ENCODE results near the gene ANKRD11. TPM values are rescaled to one million over a fixed set of nuclear protein-coding genes. Genes with fewer than 3 reads are reported as not detected.

ANKRD11 gene
- total RNA-seq, 2 experiments from 2014 or later, result 199 to 208 TPM

GRCh38 chr16:89373355-89374110, 116.8 kb downstream of the ANKRD11 start:
- no peak overlapping the region for H3K4me3 Mint-ChIP-seq
- no peak overlapping the region for H3K27ac Mint-ChIP-seq
- no peak for DNase-seq
- H3K9me3 Mint-ChIP-seq, result peaks cover 2% of the 10 kb centered on the region
- POLR2A ChIA-PET, result no interaction called here
- peaks cover 51% of the 10 kb centered on the region for H3K4me1 Mint-ChIP-seq
- CTCF ChIA-PET, result interaction anchor here (1.1 kb wide), 1 partner anchor 14 kb away, joined by 3 read pairs; no protein-coding TSS in a partner anchor
- H3K27me3 Mint-ChIP-seq, result no peaks in the 10 kb centered on the region
- H3K36me3 Mint-ChIP-seq (ENCODE audit: low read depth), result peaks cover 41% of the 10 kb centered on the region

- H3K4me3 Mint-ChIP-seq, result no peak overlapping the region
- no peak overlapping the region for H3K27ac Mint-ChIP-seq
- no peak for DNase-seq
- H3K9me3 Mint-ChIP-seq, result peaks cover 2% of the 10 kb centered on the region
- H3K27me3 Mint-ChIP-seq, result no peaks in the 10 kb centered on the region
- peaks cover 51% of the 10 kb centered on the region for H3K4me1 Mint-ChIP-seq
- ChIA-PET POLR2A (interaction anchor here (1.2 to 1.5 kb wide), 2 partner anchors 14 to 74 kb away, joined by 3 read pairs; no protein-coding TSS in a partner anchor), CTCF (interaction anchor here (0.6 kb wide), 1 partner anchor 1404 kb away, joined by 3 read pairs; no protein-coding TSS in a partner anchor)
- H3K36me3 Mint-ChIP-seq (ENCODE audit: low read depth), result peaks cover 45% of the 10 kb centered on the region
Measured at GRCh38 chr16:89371968-89372634, 118.3 kb downstream of the ANKRD11 start.

GRCh38 chr16:89371386-89371785, 119.0 kb downstream of the ANKRD11 start:
- H3K27me3 Mint-ChIP-seq, result no peaks in the 10 kb centered on the region
- ChIA-PET CTCF (interaction anchor here (0.6 kb wide), 1 partner anchor 1403 kb away, joined by 3 read pairs; no protein-coding TSS in a partner anchor), POLR2A (interaction anchor here (1.5 kb wide), 1 partner anchor 13 kb away, joined by 3 read pairs; no protein-coding TSS in a partner anchor)
- H3K4me3 Mint-ChIP-seq, result no peak overlapping the region
- peaks cover 52% of the 10 kb centered on the region for H3K4me1 Mint-ChIP-seq
- H3K27ac Mint-ChIP-seq, result no peak overlapping the region
- H3K36me3 Mint-ChIP-seq (ENCODE audit: low read depth), result peaks cover 43% of the 10 kb centered on the region
- H3K9me3 Mint-ChIP-seq, result peaks cover 2% of the 10 kb centered on the region
- no peak for DNase-seq

GRCh38 chr16:89370601-89371000, 119.8 kb downstream of the ANKRD11 start:
- no peaks in the 10 kb centered on the region for H3K9me3 Mint-ChIP-seq
- CTCF ChIA-PET, result interaction anchor here (1.2 kb wide), 1 partner anchor 41 kb away, joined by 3 read pairs; no protein-coding TSS in a partner anchor
- no peaks in the 10 kb centered on the region for H3K27me3 Mint-ChIP-seq
- peaks cover 44% of the 10 kb centered on the region for H3K36me3 Mint-ChIP-seq (ENCODE audit: low read depth)
- POLR2A ChIA-PET, result interaction anchor here (1.1 to 1.5 kb wide), 2 partner anchors 9 to 12 kb away, joined by 3 read pairs; no protein-coding TSS in a partner anchor
- peaks cover 54% of the 10 kb centered on the region for H3K4me1 Mint-ChIP-seq
- no peak overlapping the region for H3K27ac Mint-ChIP-seq
- H3K4me3 Mint-ChIP-seq, result no peak overlapping the region
- DNase-seq, result no peak

GRCh38 chr16:89370081-89370511, 120.3 kb downstream of the ANKRD11 start:
- ChIA-PET POLR2A (interaction anchor here (1.1 to 1.4 kb wide), 2 partner anchors 9 to 10 kb away, joined by 3 read pairs; no protein-coding TSS in a partner anchor), CTCF (interaction anchor here (1.2 kb wide), 1 partner anchor 41 kb away, joined by 3 read pairs; no protein-coding TSS in a partner anchor)
- Mint-ChIP-seq H3K27ac (no peak overlapping the region), H3K4me1 (peaks cover 59% of the 10 kb centered on the region), H3K4me3 (no peak overlapping the region), H3K9me3 (no peaks in the 10 kb centered on the region), H3K36me3 (ENCODE audit: low read depth) (peaks cover 44% of the 10 kb centered on the region), H3K27me3 (no peaks in the 10 kb centered on the region)
- no peak for DNase-seq

GRCh38 chr16:89369266-89369895, 121.0 kb downstream of the ANKRD11 start:
- DNase-seq, result no peak
- POLR2A ChIA-PET, result interaction anchor here (1.1 to 1.4 kb wide), 2 partner anchors 8 to 10 kb away, joined by 3 read pairs; no protein-coding TSS in a partner anchor
- no peaks in the 10 kb centered on the region for H3K27me3 Mint-ChIP-seq
- peaks cover 66% of the 10 kb centered on the region for H3K4me1 Mint-ChIP-seq
- CTCF ChIA-PET, result interaction anchor here (0.5 to 1.2 kb wide), 2 partner anchors 16 to 42 kb away, joined by 3 read pairs; no protein-coding TSS in a partner anchor
- no peak overlapping the region for H3K4me3 Mint-ChIP-seq
- H3K27ac Mint-ChIP-seq, result no peak overlapping the region
- peaks cover 44% of the 10 kb centered on the region for H3K36me3 Mint-ChIP-seq (ENCODE audit: low read depth)
- H3K9me3 Mint-ChIP-seq, result no peaks in the 10 kb centered on the region

- peaks cover 72% of the 10 kb centered on the region for H3K4me1 Mint-ChIP-seq
- H3K9me3 Mint-ChIP-seq, result no peaks in the 10 kb centered on the region
- H3K4me3 Mint-ChIP-seq, result no peak overlapping the region
- peaks cover 44% of the 10 kb centered on the region for H3K36me3 Mint-ChIP-seq (ENCODE audit: low read depth)
- DNase-seq, result no peak
- ChIA-PET POLR2A (interaction anchor here (1.4 kb wide), 1 partner anchor 8 kb away, joined by 3 read pairs; no protein-coding TSS in a partner anchor), CTCF (interaction anchor here (0.6 to 0.7 kb wide), 2 partner anchors 11 to 70 kb away, joined by 4 read pairs; no protein-coding TSS in a partner anchor)
- H3K27ac Mint-ChIP-seq, result no peak overlapping the region
- no peaks in the 10 kb centered on the region for H3K27me3 Mint-ChIP-seq
Measured at GRCh38 chr16:89368604-89369249, 121.6 kb downstream of the ANKRD11 start.

- DNase-seq, result no peak
- H3K27ac Mint-ChIP-seq, result no peak overlapping the region
- peaks cover 78% of the 10 kb centered on the region for H3K4me1 Mint-ChIP-seq
- no peak overlapping the region for H3K4me3 Mint-ChIP-seq
- ChIA-PET POLR2A (no interaction called here), CTCF (no interaction called here)
- no peaks in the 10 kb centered on the region for H3K9me3 Mint-ChIP-seq
- H3K27me3 Mint-ChIP-seq, result no peaks in the 10 kb centered on the region
- peaks cover 36% of the 10 kb centered on the region for H3K36me3 Mint-ChIP-seq (ENCODE audit: low read depth)
Measured at GRCh38 chr16:89367538-89367915, 122.8 kb downstream of the ANKRD11 start.

GRCh38 chr16:89366561-89367537, 123.5 kb downstream of the ANKRD11 start:
- H3K9me3 Mint-ChIP-seq, result no peaks in the 10 kb centered on the region
- peaks cover 34% of the 10 kb centered on the region for H3K36me3 Mint-ChIP-seq (ENCODE audit: low read depth)
- POLR2A ChIA-PET, result no interaction called here
- no peak for DNase-seq
- peaks cover 84% of the 10 kb centered on the region for H3K4me1 Mint-ChIP-seq
- H3K4me3 Mint-ChIP-seq, result no peak overlapping the region
- no peak overlapping the region for H3K27ac Mint-ChIP-seq
- CTCF ChIA-PET, result no interaction called here
- no peaks in the 10 kb centered on the region for H3K27me3 Mint-ChIP-seq

GRCh38 chr16:89365996-89366395, 124.4 kb downstream of the ANKRD11 start:
- H3K4me1 Mint-ChIP-seq, result peaks cover 91% of the 10 kb centered on the region
- H3K4me3 Mint-ChIP-seq, result no peak overlapping the region
- CTCF ChIA-PET, result no interaction called here
- DNase-seq, result no peak
- no peaks in the 10 kb centered on the region for H3K27me3 Mint-ChIP-seq
- POLR2A ChIA-PET, result no interaction called here
- H3K36me3 Mint-ChIP-seq (ENCODE audit: low read depth), result peaks cover 30% of the 10 kb centered on the region
- no peaks in the 10 kb centered on the region for H3K9me3 Mint-ChIP-seq
- no peak overlapping the region for H3K27ac Mint-ChIP-seq

- Mint-ChIP-seq H3K27me3 (no peaks in the 10 kb centered on the region), H3K36me3 (ENCODE audit: low read depth) (peaks cover 32% of the 10 kb centered on the region), H3K27ac (peak overlapping the region; percentile 83), H3K4me1 (peaks cover 94% of the 10 kb centered on the region), H3K4me3 (no peak overlapping the region), H3K9me3 (no peaks in the 10 kb centered on the region)
- no peak for DNase-seq
- ChIA-PET POLR2A (interaction anchor here (1.5 to 1.8 kb wide), 2 partner anchors 29 to 125 kb away, joined by 3 to 7 read pairs; partner anchors contain the start of gene ANKRD11), CTCF (no interaction called here)
Measured at GRCh38 chr16:89365044-89365467, 125.3 kb downstream of the ANKRD11 start.

All from activated CD4-positive, alpha-beta memory T cell treated with anti-CD3 and anti-CD28 coated beads, Interleukin-2, amount 10 ng/mL, durations not matched to agents 7 days and 5 days (primary cell).